IMR-90 (cell line): ENCODE measurements around the gene CCM2. TPM values are rescaled to one million over a fixed set of nuclear protein-coding genes. Genes with fewer than 3 reads are reported as not detected.

Source experiments
- BHLHE40 ChIP-seq: fragments of 150-350 bp; IDR thresholded peaks from 2 replicates; pipeline ENCODE4 v1.6.1; 2016; ENCODE audit warnings: mild to moderate bottlenecking, low read depth, low read length
- ELK1 ChIP-seq: fragments of 150-350 bp; IDR thresholded peaks from 2 replicates; pipeline ENCODE4 v1.6.1; 2016; ENCODE audit warnings: low read depth, mild to moderate bottlenecking, low read length, moderate library complexity, borderline replicate concordance
- MAFK ChIP-seq: IDR thresholded peaks from 2 replicates; pipeline ENCODE4 v1.6.1; 2012; ENCODE audit warnings: low read depth, low read length, improper control_type of control experiment
- polyA plus RNA-seq, 3 experiments: library from polyadenylated mRNA; depleted of rRNA; stranded (reverse); fragments of >200 nt; gene quantifications; 2 replicates each; pipeline ENCODE4 v1.2.3, GENCODE V29; 2012; ENCODE audit warnings: low replicate concordance in 1 of 3
- total RNA-seq: library from RNA; depleted of rRNA; stranded (reverse); fragments of >200 nt; gene quantifications from 2 replicates; pipeline ENCODE4 v1.2.3, GENCODE V29; 2012

The CCM2 gene
- total and polyA plus RNA-seq, 2 of the 4 experiments (the other 2 are of a cell fraction), result 65.2 to 78.5 TPM

GRCh38 chr7:44979481-44980392 lies 20.3 kb upstream of the CCM2 start (continued):
- no peak for TF ChIP-seq BHLHE40
- no peak for TF ChIP-seq MAFK
- no peak for TF ChIP-seq ELK1
